ENCODE data around the gene P2RY8. TPM values are rescaled to one million over a fixed set of nuclear protein-coding genes. Genes with fewer than 3 reads are reported as not detected.

P2RY8 gene
- total and polyA plus RNA-seq, 8 donors = 0.35 to 1.4 (median 0.51) TPM

DNA sequence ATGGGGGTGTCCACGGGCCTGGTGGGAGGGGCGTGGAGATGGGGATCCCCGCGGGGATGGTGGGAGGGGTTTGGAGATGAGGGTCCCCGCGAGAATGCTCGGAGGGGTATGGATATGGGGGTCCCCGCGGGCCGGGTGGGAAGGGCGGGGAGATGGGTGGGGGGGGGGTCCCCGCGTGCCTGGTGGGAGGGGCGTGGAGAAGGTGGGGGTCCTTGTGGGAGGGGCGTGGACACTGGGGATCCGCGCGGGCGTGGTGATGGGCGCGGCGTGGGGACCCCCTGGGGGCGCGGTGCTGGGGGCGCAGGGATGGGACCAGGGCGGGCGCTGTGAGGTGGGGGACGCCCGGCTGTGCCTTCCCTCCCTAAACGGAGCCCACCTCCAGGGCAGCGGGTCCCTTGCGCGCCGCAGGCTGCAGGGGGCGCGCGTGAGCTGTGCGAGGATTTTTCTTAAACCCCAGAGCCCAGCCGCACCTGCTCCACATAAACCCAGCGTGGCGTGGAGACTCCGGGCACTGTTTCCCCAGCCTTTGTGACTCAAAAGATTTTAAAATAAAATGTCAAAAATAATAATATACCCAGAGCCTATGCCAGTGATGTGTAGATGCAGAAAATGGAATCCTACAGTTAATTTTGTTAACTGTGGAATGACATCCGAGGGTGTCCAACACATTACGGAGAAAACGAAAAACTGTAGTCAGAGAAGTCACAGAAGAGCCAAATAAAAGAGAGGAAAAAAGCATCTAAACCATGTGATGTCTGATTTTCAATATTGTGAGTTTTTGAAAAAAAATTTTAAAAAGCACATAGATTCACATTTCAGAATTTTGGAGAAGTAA lies 82.8 kb downstream of the P2RY8 start:
- Histone ChIP-seq H3K4me1 (peaks cover 0 to 8% (median 4%) of the 10 kb centered on the region in 3 donors), H3K9me3 (no peaks in the 10 kb centered on the region), H3K27me3 (no peaks in the 10 kb centered on the region), H3K4me3 (peak overlapping the region in 2 of 4 donors; percentile 28 to 55), H3K36me3 (no peaks in the 10 kb centered on the region), H3K27ac (no peak overlapping the region)
- peak; percentile 72 to 96 (median 86) for DNase-seq
- 4 to 7% methylated on average over 23 to 43 of the region's 45 CpGs for WGBS, 2 donors
- ATAC-seq = peak; percentile 45 to 64 (median 56)
- intact Hi-C loops (cut with DNase I) = no loop called here
- no peak for FAIRE-seq
- TF ChIP-seq, protein P1, sequence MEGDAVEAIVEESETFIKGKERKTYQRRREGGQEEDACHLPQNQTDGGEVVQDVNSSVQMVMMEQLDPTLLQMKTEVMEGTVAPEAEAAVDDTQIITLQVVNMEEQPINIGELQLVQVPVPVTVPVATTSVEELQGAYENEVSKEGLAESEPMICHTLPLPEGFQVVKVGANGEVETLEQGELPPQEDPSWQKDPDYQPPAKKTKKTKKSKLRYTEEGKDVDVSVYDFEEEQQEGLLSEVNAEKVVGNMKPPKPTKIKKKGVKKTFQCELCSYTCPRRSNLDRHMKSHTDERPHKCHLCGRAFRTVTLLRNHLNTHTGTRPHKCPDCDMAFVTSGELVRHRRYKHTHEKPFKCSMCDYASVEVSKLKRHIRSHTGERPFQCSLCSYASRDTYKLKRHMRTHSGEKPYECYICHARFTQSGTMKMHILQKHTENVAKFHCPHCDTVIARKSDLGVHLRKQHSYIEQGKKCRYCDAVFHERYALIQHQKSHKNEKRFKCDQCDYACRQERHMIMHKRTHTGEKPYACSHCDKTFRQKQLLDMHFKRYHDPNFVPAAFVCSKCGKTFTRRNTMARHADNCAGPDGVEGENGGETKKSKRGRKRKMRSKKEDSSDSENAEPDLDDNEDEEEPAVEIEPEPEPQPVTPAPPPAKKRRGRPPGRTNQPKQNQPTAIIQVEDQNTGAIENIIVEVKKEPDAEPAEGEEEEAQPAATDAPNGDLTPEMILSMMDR (IDR thresholded peaks at IDR 0.05) = peak; percentile 88 to 93 (median 92)

DNA sequence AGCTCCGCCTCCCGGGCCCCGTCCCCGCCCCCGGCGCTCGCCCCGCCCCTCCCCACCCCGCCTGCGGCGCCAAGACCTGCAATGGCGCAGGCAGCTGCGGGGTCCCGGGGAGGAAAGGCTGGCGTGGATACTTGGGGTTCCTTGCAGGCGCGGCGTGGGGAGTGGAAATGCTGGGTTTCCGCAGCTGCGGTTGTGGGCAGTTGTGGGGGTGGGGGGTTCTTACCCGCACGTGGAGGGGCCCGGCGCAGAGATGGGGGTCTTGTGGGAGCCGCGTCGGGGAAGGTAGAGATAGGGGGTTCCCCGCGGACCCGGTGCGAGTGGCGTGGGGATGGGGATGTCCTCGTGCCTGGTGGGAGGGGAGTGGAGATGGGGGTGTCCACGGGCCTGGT lies 83.6 kb downstream of the P2RY8 start:
- FAIRE-seq = no peak
- peak; percentile 2 to 8 (median 4) for ATAC-seq
- DNase-seq = peak in 1 of 6 donors; percentile 85
- Histone ChIP-seq H3K4me1 (peaks cover 0 to 8% (median 4%) of the 10 kb centered on the region in 3 donors), H3K4me3 (peak overlapping the region; percentile 12 to 55 (median 32)), H3K9me3 (no peaks in the 10 kb centered on the region), H3K27ac (peak overlapping the region in 3 of 4 donors; percentile 64 to 79 (median 68)), H3K27me3 (no peaks in the 10 kb centered on the region), H3K36me3 (no peaks in the 10 kb centered on the region)
- WGBS, 2 donors = 0 to 1% methylated on average over 32 to 34 of the region's 34 CpGs
- intact Hi-C loops (cut with DNase I) = no loop called here
- TF ChIP-seq, protein P1 (IDR thresholded peaks at IDR 0.05) = no peak

DNA sequence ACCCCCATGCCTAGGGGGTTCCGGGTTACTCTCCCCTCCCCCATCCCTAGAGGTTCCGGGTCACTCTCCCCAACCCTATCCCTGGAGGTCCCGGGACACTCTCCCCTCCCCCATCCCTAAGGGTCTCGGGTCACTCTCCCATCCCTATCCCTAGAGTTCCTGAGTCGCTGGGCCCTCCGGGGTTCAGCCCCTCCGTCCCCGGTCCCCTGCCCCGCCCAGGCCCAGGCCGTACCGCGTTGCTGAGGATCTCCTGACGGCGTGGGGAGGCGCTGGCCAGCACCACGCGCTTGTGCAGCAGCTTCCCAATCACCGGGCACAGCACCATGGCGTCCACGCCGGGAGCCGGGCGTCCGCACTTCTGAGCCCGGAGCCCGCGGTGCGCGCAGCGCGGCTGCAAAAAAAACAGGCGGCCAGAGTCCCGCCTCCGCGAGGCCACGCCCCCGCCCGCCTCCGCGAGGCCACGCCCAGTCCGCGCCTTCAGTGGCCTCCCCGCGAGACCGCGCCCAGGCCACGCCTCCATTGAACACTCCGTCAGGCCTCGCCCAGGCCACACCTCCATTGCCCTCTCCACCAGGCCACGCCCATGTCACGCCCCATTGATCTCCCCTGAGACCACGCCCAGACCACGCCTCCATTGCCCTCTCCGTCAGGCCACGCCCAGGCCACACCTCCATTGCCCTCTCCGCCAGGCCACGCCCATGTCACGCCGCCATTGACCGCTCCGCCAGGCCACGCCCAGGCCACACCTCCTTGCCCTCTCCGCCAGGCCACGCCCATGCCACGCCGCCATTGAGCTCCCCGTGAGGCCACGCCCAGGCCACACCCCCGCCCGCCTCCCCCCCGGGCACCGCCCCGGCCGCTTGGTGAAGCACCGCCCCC lies 84.2 kb downstream of the P2RY8 start, which contains the start of gene ASMTL:
Gene ASMTL (minus strand): TSS at position 394 of the 879 bp plus-strand sequence. CDS start 69 bp downstream, at position 325.
- peaks cover 0 to 8% (median 4%) of the 10 kb centered on the region in 3 donors for H3K4me1 ChIP-seq
- FAIRE-seq (peak; percentile 88), ATAC-seq (peak; percentile 89 to 94 (median 91)), DNase-seq (peak; percentile 98 to 100 (median 100))
- peak within 1 kb of the TSS; percentile 70 to 79 (median 75) for H3K4me3 ChIP-seq
- H3K36me3 ChIP-seq = no peaks in the 10 kb centered on the region
- TF ChIP-seq, protein P1 (IDR thresholded peaks at IDR 0.05) = no peak
- no peaks in the 10 kb centered on the region for H3K27me3 ChIP-seq
- WGBS, 2 donors = 1% methylated on average over 69 to 76 of the region's 76 CpGs
- intact Hi-C loops (cut with DNase I) = no loop called here
- no peaks in the 10 kb centered on the region for H3K9me3 ChIP-seq
- peak within 1 kb of the TSS; percentile 49 to 79 (median 66) for H3K27ac ChIP-seq

DNA sequence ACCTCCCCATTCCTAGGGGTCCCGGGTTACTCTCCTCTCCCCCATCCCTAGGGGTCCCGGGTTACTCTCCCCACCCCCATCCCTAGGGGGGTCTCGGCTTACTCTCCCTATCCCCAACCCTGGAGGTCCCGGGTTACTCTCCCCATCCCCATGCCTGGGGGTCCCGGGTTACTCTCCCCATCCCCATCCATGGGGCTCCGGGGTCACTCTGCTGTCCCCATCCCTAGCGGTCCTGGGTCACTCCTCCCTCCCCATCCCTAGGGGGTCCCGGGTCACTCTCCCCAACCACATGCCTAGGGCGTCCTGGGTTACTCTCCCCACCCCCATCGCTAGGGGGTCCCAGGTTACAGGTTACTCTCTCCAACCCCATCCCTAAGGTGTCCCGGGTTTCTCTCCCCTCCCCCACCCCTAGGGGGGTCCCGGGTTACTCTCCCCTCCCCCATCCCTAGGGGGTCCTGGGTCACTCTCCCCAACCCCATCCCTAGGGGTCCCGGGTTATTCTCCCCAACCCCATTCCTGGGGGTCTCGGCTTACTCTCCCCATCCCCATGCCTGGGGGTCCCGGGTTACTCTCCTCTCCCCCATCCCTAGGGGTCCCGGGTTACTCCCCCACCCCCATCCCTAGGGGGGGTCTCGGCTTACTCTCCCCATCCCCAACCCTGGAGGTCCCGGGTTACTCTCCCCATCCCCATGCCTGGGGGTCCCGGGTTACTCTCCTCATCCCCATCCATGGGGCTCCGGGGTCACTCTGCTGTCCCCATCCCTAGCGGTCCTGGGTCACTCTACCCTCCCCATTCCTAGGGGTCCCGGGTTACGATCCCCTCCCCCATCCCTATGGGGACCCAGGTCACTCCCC lies 85.1 kb downstream of the P2RY8 start:
- Histone ChIP-seq H3K27me3 (no peaks in the 10 kb centered on the region), H3K4me3 (peak overlapping the region; percentile 70 to 79 (median 75)), H3K27ac (no peak overlapping the region), H3K4me1 (peaks cover 0 to 8% (median 4%) of the 10 kb centered on the region in 3 donors), H3K9me3 (no peaks in the 10 kb centered on the region), H3K36me3 (no peaks in the 10 kb centered on the region)
- FAIRE-seq = no peak
- no peak for ATAC-seq
- DNase-seq = peak in 5 of 6 donors; percentile 30 to 83 (median 63)
- intact Hi-C loops (cut with DNase I) = no loop called here
- 22 to 26% methylated on average over 23 of the region's 23 CpGs for WGBS, 2 donors
- TF ChIP-seq, protein P1 (IDR thresholded peaks at IDR 0.05) = no peak
